ENCODE data around the gene GALNT6. TPM values are rescaled to one million over a fixed set of nuclear protein-coding genes. Genes with fewer than 3 reads are reported as not detected.

Gene GALNT6
- polyA plus RNA-seq, 1 donor from 2014 or later: not detected

- H3K4me3 ChIP-seq (ENCODE audit: low read length): no peak overlapping the region
- no peaks in the 10 kb centered on the region for H3K27me3 ChIP-seq (ENCODE audit: insufficient read depth, low read depth, low read length)
- H3K4me2 ChIP-seq (ENCODE audit: low read length): no peak overlapping the region
- H4K20me1 ChIP-seq (ENCODE audit: insufficient read depth): no peaks in the 10 kb centered on the region
- H3K36me3 ChIP-seq (ENCODE audit: insufficient read depth, low read length): no peaks in the 10 kb centered on the region
- H3K27ac ChIP-seq (ENCODE audit: low read length): no peak overlapping the region
- H3K9ac ChIP-seq (ENCODE audit: low read length): no peak overlapping the region
- TF ChIP-seq MXI1 (conservative IDR thresholded peaks at IDR 0.05; ENCODE audit: poor library complexity, severe bottlenecking): no peak
- no peak for TF ChIP-seq TAF1 (IDR thresholded peaks at IDR 0.05; ENCODE audit: low read depth)
- TF ChIP-seq CTCF (IDR thresholded peaks at IDR 0.05; ENCODE audit: poor library complexity, severe bottlenecking): no peak
- TF ChIP-seq, protein P1, sequence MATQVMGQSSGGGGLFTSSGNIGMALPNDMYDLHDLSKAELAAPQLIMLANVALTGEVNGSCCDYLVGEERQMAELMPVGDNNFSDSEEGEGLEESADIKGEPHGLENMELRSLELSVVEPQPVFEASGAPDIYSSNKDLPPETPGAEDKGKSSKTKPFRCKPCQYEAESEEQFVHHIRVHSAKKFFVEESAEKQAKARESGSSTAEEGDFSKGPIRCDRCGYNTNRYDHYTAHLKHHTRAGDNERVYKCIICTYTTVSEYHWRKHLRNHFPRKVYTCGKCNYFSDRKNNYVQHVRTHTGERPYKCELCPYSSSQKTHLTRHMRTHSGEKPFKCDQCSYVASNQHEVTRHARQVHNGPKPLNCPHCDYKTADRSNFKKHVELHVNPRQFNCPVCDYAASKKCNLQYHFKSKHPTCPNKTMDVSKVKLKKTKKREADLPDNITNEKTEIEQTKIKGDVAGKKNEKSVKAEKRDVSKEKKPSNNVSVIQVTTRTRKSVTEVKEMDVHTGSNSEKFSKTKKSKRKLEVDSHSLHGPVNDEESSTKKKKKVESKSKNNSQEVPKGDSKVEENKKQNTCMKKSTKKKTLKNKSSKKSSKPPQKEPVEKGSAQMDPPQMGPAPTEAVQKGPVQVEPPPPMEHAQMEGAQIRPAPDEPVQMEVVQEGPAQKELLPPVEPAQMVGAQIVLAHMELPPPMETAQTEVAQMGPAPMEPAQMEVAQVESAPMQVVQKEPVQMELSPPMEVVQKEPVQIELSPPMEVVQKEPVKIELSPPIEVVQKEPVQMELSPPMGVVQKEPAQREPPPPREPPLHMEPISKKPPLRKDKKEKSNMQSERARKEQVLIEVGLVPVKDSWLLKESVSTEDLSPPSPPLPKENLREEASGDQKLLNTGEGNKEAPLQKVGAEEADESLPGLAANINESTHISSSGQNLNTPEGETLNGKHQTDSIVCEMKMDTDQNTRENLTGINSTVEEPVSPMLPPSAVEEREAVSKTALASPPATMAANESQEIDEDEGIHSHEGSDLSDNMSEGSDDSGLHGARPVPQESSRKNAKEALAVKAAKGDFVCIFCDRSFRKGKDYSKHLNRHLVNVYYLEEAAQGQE (IDR thresholded peaks at IDR 0.05; ENCODE audit: borderline replicate concordance): no peak
- TF ChIP-seq EZH2 (IDR thresholded peaks at IDR 0.05; ENCODE audit: borderline replicate concordance, insufficient read depth, low read length, poor library complexity, severe bottlenecking): no peak
- no peak for TF ChIP-seq SMC3 (conservative IDR thresholded peaks at IDR 0.05; ENCODE audit: poor library complexity)
- no peak for TF ChIP-seq EP300 (conservative IDR thresholded peaks at IDR 0.05; ENCODE audit: poor library complexity, severe bottlenecking)
- no peak for TF ChIP-seq RAD21 (conservative IDR thresholded peaks at IDR 0.05)
- no peak for TF ChIP-seq POLR2AphosphoS5 (IDR thresholded peaks at IDR 0.05)
- H3K9me2 ChIP-seq (ENCODE audit: insufficient read depth, low read length): no peaks in the 10 kb centered on the region
- no peaks in the 10 kb centered on the region for H3F3A ChIP-seq (ENCODE audit: insufficient read depth, low read length, poor library complexity, severe bottlenecking)
- H2AFZ ChIP-seq (ENCODE audit: low read depth, low read length): no peak overlapping the region
- no peaks in the 10 kb centered on the region for H3K9me3 ChIP-seq (ENCODE audit: low read length)
- no peaks in the 10 kb centered on the region for H3K79me2 ChIP-seq (replicated peaks; ENCODE audit: insufficient read depth, low read length)
Observed at GRCh38 chr12:51374361-51374760, 16.8 kb downstream of the GALNT6 start.

- Histone ChIP-seq H3K9me3 (ENCODE audit: low read length) (no peaks in the 10 kb centered on the region), H3K36me3 (ENCODE audit: insufficient read depth, low read length) (no peaks in the 10 kb centered on the region), H4K20me1 (ENCODE audit: insufficient read depth) (no peaks in the 10 kb centered on the region), H3K4me3 (ENCODE audit: low read length) (no peak overlapping the region), H3K9ac (ENCODE audit: low read length) (no peak overlapping the region), H3K4me2 (ENCODE audit: low read length) (no peak overlapping the region), H3K79me2 (replicated peaks; ENCODE audit: insufficient read depth, low read length) (no peaks in the 10 kb centered on the region), H2AFZ (ENCODE audit: low read depth, low read length) (no peak overlapping the region), H3K27me3 (ENCODE audit: insufficient read depth, low read depth, low read length) (no peaks in the 10 kb centered on the region), H3K27ac (ENCODE audit: low read length) (no peak overlapping the region), H3K9me2 (ENCODE audit: insufficient read depth, low read length) (no peaks in the 10 kb centered on the region), H3F3A (ENCODE audit: insufficient read depth, low read length, poor library complexity, severe bottlenecking) (no peaks in the 10 kb centered on the region)
- TF ChIP-seq EP300 (conservative IDR thresholded peaks at IDR 0.05; ENCODE audit: poor library complexity, severe bottlenecking) (no peak), EZH2 (IDR thresholded peaks at IDR 0.05; ENCODE audit: borderline replicate concordance, insufficient read depth, low read length, poor library complexity, severe bottlenecking) (no peak), POLR2AphosphoS5 (IDR thresholded peaks at IDR 0.05) (no peak), SMC3 (conservative IDR thresholded peaks at IDR 0.05; ENCODE audit: poor library complexity) (no peak), MXI1 (conservative IDR thresholded peaks at IDR 0.05; ENCODE audit: poor library complexity, severe bottlenecking) (no peak), CTCF (IDR thresholded peaks at IDR 0.05; ENCODE audit: poor library complexity, severe bottlenecking) (no peak), RAD21 (conservative IDR thresholded peaks at IDR 0.05) (no peak), TAF1 (IDR thresholded peaks at IDR 0.05; ENCODE audit: low read depth) (no peak)
- TF ChIP-seq, protein P1 (IDR thresholded peaks at IDR 0.05; ENCODE audit: borderline replicate concordance): no peak
Observed at GRCh38 chr12:51373187-51373586, 18.0 kb downstream of the GALNT6 start.
